Common myeloid progenitor, CD34-positive (primary cell): ENCODE measurements around the gene ARL11.
"Not testable (repeated sequence)": the region's sequence is repeated elsewhere in the genome, so short reads cannot be mapped to it uniquely, and the experiment has no call there.

ENCODE experiments used
- CTCF ChIA-PET: fragments of 350-600 bp; sonication (Branson Sonifier 250); formaldehyde crosslinking; loops from one replicate; lab custom pipeline; 2021; ENCODE audit warnings: antibody characterized with exemption; lab: Charles Lee
- POLR2A ChIA-PET: fragments of 350-600 bp; sonication (Branson Sonifier 250); formaldehyde crosslinking; loops from one replicate; lab custom pipeline; 2021; ENCODE audit warnings: antibody characterized with exemption; lab: Charles Lee
- DNase-seq, 3 donors: peaks; one replicate each; pipeline versions ENCODE4 v3.0.0 to v3.0.0-alpha.2; 2013
- H3K27ac ChIP-seq, 2 experiments: 1 replicate in 1 of 2; 2 replicates in 1 of 2; pipeline ENCODE4 v1.7.0; 2013; ENCODE audit warnings: inconsistent platforms in 2 of 2, low read length in 2 of 2, mild to moderate bottlenecking in 2 of 2, low read depth in 1 of 2, moderate library complexity in 1 of 2; ENCODE audit not compliant: severe bottlenecking in 2 of 2, insufficient read depth in 1 of 2, poor library complexity in 1 of 2
- H3K27me3 ChIP-seq, 5 experiments: replicated peaks in 2 of 5; 1 replicate in 3 of 5; 2 replicates in 2 of 5; pipeline versions ENCODE4 v1.6.1 to v1.7.0; 2013; ENCODE audit warnings: low read length in 4 of 5, mild to moderate bottlenecking in 2 of 5, moderate library complexity in 2 of 5, inconsistent platforms in 1 of 5; ENCODE audit not compliant: insufficient read depth in 5 of 5, control insufficient read depth in 4 of 5
- H3K36me3 ChIP-seq, 4 experiments: 1 replicate in 2 of 4; 2 replicates in 2 of 4; pipeline versions ENCODE4 v1.6.1 to v1.7.0; 2013; ENCODE audit warnings: low read length in 3 of 4, control low read depth in 1 of 4, mild to moderate bottlenecking in 1 of 4; ENCODE audit not compliant: control insufficient read depth in 4 of 4, insufficient read depth in 4 of 4
- H3K4me1 ChIP-seq, 4 experiments: 1 replicate in 3 of 4; 2 replicates in 1 of 4; pipeline versions ENCODE4 v1.6.1 to v1.7.1; 2013; ENCODE audit warnings: low read length in 3 of 4, mild to moderate bottlenecking in 3 of 4, control low read depth in 1 of 4, inconsistent platforms in 1 of 4, moderate library complexity in 1 of 4; ENCODE audit not compliant: control insufficient read depth in 4 of 4, insufficient read depth in 4 of 4; ENCODE audit errors: control extremely low read depth in 1 of 4
- H3K4me3 ChIP-seq, 7 experiments: 1 replicate in 4 of 7; 2 replicates in 3 of 7; pipeline versions ENCODE4 v1.5.1 to v1.7.0; 2013; ENCODE audit warnings: mild to moderate bottlenecking in 7 of 7, low read length in 6 of 7, moderate library complexity in 6 of 7, inconsistent platforms in 2 of 7, low read depth in 2 of 7, control low read depth in 1 of 7; ENCODE audit not compliant: insufficient read depth in 4 of 7, control insufficient read depth in 1 of 7; ENCODE audit errors: extremely low read depth in 1 of 7
- H3K9me3 ChIP-seq, 5 experiments: 1 replicate in 4 of 5; 2 replicates in 1 of 5; pipeline versions ENCODE4 v1.6.1 to v1.7.1; 2013; ENCODE audit warnings: low read length in 4 of 5, mild to moderate bottlenecking in 2 of 5, inconsistent platforms in 1 of 5, low read depth in 1 of 5, moderate library complexity in 1 of 5; ENCODE audit not compliant: control insufficient read depth in 4 of 5, insufficient read depth in 2 of 5; ENCODE audit errors: control extremely low read depth in 1 of 5
- WGBS: methylation state at CpG from one replicate; pipeline ENCODE4 v1.1.5; 2013; ENCODE audit not compliant: insufficient coverage; 5-methylcytosine and 5-hydroxymethylcytosine counted together

The ARL11 gene

DNA sequence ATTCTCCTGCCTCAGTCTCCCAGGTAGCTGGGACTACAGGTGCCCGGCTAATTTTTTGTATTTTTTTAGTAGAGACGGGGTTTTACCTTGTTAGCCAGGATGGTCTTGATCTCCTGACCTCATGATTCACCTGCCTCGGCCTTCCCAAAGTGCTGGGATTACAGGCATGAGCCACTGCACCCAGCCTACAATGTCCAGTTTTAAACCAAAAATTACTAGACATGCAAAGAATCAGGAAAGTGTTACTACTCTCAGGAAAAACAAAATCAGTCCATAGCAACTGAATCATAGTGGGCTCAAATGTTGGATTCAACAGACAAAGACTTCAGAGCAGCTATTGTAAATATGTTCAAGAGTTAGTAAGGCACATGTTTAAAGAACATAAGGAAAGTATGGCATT is 16.3 kb upstream of the ARL11 start:
- WGBS: 100% methylated on average over 3 of the region's 3 CpGs
- DNase-seq, H3K36me3 ChIP-seq, H3K9me3 ChIP-seq, POLR2A ChIA-PET, H3K4me3 ChIP-seq, H3K27me3 ChIP-seq, H3K27ac ChIP-seq: not testable (repeated sequence)
- H3K4me1 ChIP-seq: peaks cover 8 to 37% (median 24%) of the 10 kb centered on the region in 4 experiments
- CTCF ChIA-PET: interaction anchor here (0.9 to 2.1 kb wide), 3 partner anchors 10 to 311 kb away, joined by 3 to 7 read pairs (median 3); no protein-coding TSS in a partner anchor

DNA sequence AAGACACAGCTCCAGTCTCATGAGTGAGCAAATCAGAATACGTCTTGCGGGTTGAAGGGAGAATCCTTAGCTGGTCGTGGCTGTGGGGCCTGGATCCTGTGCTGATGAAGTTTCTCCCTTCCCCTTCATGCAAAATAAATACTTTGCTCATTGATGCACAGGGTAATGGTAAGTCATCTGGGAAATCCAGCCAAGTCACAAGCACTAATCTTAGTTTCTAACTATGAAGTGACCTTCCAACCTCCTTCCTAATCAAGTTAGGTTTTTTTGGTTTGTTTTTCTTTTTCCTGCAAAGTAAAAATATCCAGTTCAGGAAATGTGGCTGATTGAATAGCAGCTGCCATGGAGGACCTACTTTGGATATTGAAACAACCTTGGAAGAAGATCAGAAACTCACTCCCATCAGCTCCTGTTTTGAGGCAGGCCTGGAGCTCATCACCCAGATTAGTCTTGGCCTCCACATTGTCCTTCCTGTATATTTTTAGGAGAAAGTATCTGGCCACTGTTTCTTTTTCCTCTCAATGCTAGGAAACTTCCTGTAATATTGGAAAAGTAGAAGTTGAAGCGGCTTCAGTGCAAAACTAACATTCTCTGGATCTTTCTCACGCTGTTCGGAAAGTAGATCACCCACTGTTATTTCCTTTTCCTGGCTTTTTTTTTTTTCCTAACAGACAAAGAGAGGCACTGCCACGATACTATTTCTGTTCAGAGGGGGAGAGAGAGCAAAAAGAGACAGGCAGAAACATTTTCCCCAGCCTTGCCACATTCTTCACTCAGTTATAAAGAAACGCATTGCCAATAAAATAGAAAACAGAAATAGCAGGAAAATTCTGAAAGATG is 12.3 kb upstream of the ARL11 start:
- CTCF ChIA-PET: interaction anchor here (0.9 to 1.5 kb wide), 2 partner anchors 8 to 109 kb away, joined by 3 read pairs; no protein-coding TSS in a partner anchor
- peaks cover 0 to 10% (median 0%) of the 10 kb centered on the region in 5 experiments for H3K9me3 ChIP-seq

DNA sequence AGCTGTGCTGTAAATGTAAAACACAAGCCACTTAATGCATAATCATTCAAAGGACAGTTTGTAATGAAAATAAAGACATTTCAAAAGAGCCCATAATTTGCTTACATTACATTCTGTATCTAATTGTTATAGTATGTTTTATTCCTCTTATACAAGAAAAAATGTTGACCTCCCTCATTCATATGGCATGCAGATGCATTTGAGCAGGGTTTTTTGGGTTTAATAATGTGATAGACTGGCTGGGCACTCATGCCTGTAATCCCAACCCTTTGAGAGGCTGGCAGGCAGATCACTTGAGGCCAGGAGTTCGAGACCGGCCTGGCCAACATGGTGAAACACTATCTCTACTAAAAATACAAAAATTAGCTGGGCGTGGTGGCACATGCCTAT is 11.6 kb upstream of the ARL11 start:
- Histone ChIP-seq H3K4me3 (peak overlapping the region in 1 of 7 experiments; percentile 48), H3K27me3 (no peaks in the 10 kb centered on the region), H3K9me3 (peaks cover 0 to 6% (median 0%) of the 10 kb centered on the region in 5 experiments), H3K4me1 (peaks cover 2 to 26% (median 18%) of the 10 kb centered on the region in 4 experiments), H3K36me3 (no peaks in the 10 kb centered on the region), H3K27ac (no peak overlapping the region)
- ChIA-PET CTCF (no interaction called here), POLR2A (interaction anchor here (0.7 kb wide), 1 partner anchor 175 kb away, joined by 5 read pairs; no protein-coding TSS in a partner anchor)
- DNase-seq: no peak
- WGBS: no CpG with 5 or more reads among the region's 3 CpGs

More for the DNA sequence above, 12.3 kb upstream of the ARL11 start:
- Histone ChIP-seq H3K4me1 (peaks cover 2 to 28% (median 18%) of the 10 kb centered on the region in 4 experiments), H3K36me3 (no peaks in the 10 kb centered on the region), H3K4me3 (peak overlapping the region in 1 of 7 experiments; percentile 48), H3K27ac (no peak overlapping the region), H3K27me3 (no peaks in the 10 kb centered on the region)
- no peak for DNase-seq
- WGBS: 56% methylated on average over 6 of the region's 8 CpGs
- POLR2A ChIA-PET: no interaction called here

DNA sequence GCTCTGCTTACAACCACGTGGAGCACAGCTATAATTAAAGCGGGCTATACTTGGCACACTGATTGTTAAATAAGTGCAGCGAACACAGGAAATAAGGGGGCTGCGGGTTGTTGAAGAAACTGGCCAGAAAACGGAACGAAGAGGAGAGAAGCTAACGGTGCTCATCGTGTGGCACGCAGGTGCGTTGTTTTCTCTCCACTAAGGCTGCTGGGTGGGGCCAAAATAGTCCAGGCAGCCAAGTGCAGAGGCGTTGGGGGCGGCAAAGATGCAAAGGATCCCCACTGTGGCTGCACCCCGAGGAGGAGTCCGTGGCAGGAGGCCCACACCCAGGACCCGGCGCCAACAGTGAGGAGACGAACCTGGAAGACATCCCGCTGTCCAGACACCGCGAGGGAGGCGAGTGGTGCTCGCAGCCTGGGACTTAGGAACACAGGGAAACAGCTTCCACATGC is 8.1 kb upstream of the ARL11 start:
- no peaks in the 10 kb centered on the region for H3K9me3 ChIP-seq
- no peaks in the 10 kb centered on the region for H3K36me3 ChIP-seq
- WGBS: 55% methylated on average over 16 of the region's 22 CpGs
- DNase-seq: peak in 1 of 3 donors; percentile 71
- ChIA-PET CTCF (interaction anchor here (0.8 to 1.7 kb wide), 3 partner anchors 11 to 19 kb away, joined by 3 read pairs; no protein-coding TSS in a partner anchor), POLR2A (no interaction called here)
- H3K27ac ChIP-seq: no peak overlapping the region
- peak overlapping the region in 2 of 7 experiments; percentile 9 to 37 for H3K4me3 ChIP-seq
- H3K4me1 ChIP-seq: peaks cover 2 to 30% (median 18%) of the 10 kb centered on the region in 4 experiments
- no peaks in the 10 kb centered on the region for H3K27me3 ChIP-seq

DNA sequence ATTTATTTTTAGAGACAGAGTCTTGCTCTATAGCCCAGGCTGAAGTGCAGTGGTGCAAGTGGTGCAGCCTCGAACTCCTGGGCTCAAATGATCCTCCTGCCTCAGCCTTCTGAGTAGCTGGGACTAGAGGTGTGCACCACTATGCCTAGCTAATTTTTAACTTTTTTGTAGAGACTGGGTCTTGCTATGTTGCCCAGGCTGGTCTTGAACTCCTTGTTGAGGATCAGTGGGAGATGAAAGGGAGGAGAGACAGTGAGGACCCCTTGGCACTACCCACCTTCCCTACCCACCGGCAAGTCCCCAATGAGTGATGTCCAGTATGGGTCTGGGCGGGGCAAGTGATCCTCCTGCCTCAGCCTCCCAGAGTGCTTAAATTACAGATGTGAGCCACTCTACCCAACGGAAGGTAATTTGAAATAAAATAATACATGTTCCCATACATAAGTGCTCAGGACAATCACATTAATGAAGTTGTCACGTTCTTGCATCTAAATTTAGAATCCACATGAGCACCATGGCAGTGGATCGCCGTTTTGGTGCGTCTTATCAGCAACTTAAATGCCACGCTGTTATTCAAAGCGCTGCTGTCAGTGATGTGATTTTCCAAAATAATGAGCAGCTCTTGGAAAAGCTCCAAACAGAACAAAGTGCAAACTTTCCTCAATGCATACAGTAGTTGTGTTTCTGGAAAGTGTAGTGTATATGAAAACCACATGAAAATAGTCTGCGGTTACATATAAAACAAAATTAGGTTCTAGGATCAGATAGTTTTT is 5.9 kb upstream of the ARL11 start:
- Histone ChIP-seq H3K4me3 (no peak overlapping the region), H3K27ac (no peak overlapping the region), H3K36me3 (no peaks in the 10 kb centered on the region), H3K9me3 (no peaks in the 10 kb centered on the region), H3K4me1 (peaks cover 0 to 25% (median 9%) of the 10 kb centered on the region in 4 experiments), H3K27me3 (no peaks in the 10 kb centered on the region)
- ChIA-PET CTCF (interaction anchor here (2.1 kb wide), 1 partner anchor 9 kb away, joined by 7 read pairs; no protein-coding TSS in a partner anchor), POLR2A (interaction anchor here (0.6 kb wide), 1 partner anchor 109 kb away, joined by 3 read pairs; no protein-coding TSS in a partner anchor)
- no peak for DNase-seq
- 67% methylated on average over 5 of the region's 11 CpGs for WGBS

DNA sequence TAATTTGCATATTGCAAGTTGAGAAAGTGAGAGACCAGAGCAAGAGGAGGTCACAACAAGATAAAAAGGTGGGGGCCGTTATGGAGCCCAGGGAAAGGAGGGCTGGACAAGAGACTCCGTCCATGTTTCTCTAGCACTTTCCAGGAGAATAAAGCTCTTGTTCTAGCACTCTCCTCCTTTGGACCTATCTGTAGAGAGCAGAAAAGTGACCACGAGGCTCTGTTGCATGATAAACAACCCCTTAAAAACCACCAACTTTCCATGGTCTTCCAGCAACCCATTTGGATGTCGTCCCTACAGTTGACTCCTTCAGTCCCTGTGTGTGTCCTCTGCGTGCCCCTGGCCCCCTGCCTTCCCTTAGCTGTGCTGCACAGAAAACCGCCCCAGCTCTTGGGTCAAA is 4.1 kb upstream of the ARL11 start:
- no peak for DNase-seq
- ChIA-PET CTCF (interaction anchor here (0.6 to 2.1 kb wide), 2 partner anchors 11 to 201 kb away, joined by 3 to 7 read pairs; no protein-coding TSS in a partner anchor), POLR2A (interaction anchor here (0.6 kb wide), 1 partner anchor 127 kb away, joined by 4 read pairs; no protein-coding TSS in a partner anchor)
- Histone ChIP-seq H3K27ac (no peak overlapping the region), H3K4me1 (peaks cover 0 to 34% (median 15%) of the 10 kb centered on the region in 4 experiments), H3K27me3 (no peaks in the 10 kb centered on the region), H3K36me3 (no peaks in the 10 kb centered on the region), H3K4me3 (no peak overlapping the region), H3K9me3 (no peaks in the 10 kb centered on the region)
- WGBS: 86% methylated on average over 3 of the region's 6 CpGs
